ENCODE data around the gene EIF4G3.

Gene EIF4G3

DNA sequence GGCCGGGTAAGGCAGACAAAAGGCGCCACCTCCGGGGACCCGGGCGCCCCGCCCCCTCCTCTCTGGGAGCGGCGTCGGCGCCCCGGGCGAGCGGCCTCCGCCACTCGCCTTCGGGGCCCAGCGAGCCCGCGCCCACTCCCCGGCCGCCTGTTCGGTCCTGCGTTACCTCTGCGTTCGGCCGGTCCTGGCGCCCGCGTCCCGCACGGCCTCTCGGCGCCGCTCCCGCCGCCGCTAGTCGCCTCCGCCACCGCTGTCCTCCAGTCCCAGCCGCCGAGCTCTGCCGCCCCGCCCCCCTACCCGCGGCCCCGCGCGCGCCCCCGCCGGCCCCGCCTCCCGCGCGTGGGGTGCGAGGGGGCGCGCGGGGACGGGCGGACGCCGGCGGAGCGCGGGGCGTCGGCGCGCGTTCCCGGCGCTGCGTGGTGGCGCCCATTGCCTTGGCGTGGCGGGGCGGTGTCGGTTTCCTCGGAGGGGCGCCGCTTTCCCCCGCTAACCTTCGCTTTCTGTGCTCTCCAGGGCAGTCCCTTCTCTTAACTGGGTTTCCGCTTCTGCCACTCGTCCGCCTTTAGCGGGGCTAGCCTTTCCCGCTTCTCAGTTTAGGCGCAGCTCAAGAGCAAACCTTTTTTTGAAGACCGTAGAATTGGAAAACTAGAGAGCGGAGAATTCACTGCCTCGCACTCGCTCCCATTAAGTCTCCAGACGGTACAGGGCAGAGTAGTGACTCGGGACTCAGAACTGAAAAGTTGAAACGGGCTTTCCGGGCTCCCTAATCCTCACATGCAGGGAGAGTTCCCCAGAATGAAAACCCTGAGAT lies 389.5 kb downstream of the EIF4G3 start, which contains the start of gene HP1BP3:
Gene HP1BP3 (minus strand): TSS at position 279 of the 811 bp plus-strand sequence. CDS start 6,867 bp downstream, outside the sequence.
- no peaks in the 10 kb centered on the region for H3K9me2 ChIP-seq (ENCODE audit: low read depth, low read length)
- no peaks in the 10 kb centered on the region for H4K20me1 ChIP-seq (ENCODE audit: insufficient read depth, low read length)
- peaks cover 8% of the 10 kb centered on the region for H3K36me3 ChIP-seq (ENCODE audit: insufficient read depth, low read length)
- no peaks in the 10 kb centered on the region for H3K9me3 ChIP-seq (ENCODE audit: low read length)
- peaks cover 26% of the 10 kb centered on the region for H3K4me1 ChIP-seq (ENCODE audit: insufficient read depth, low read length, severe bottlenecking)
- H3K27me3 ChIP-seq (ENCODE audit: insufficient read depth, low read length) = no peaks in the 10 kb centered on the region
- no peak within 1 kb of the TSS; the same call in 1 of the 2 replicates for H2AFZ ChIP-seq (ENCODE audit: low read length)
- peak within 1 kb of the TSS; percentile 98 for H3K9ac ChIP-seq (ENCODE audit: low read length)
- H3K79me2 ChIP-seq (ENCODE audit: insufficient read depth, low read length) = peaks cover 40% of the 10 kb centered on the region
- H3K4me3 ChIP-seq (ENCODE audit: low read depth, low read length, poor library complexity, severe bottlenecking) = peak within 1 kb of the TSS; percentile 91
- H3K27ac ChIP-seq (ENCODE audit: low read depth, low read length, poor library complexity, severe bottlenecking) = peak within 1 kb of the TSS; percentile 87
- no peaks in the 10 kb centered on the region for H3F3A ChIP-seq (ENCODE audit: insufficient read depth, low read length)
- H3K4me2 ChIP-seq (ENCODE audit: low read length) = peak within 1 kb of the TSS; percentile 88
- TF ChIP-seq CTCF (IDR thresholded peaks at IDR 0.05; ENCODE audit: low read length) = no peak
- no peak for TF ChIP-seq EZH2 (IDR thresholded peaks at IDR 0.05; ENCODE audit: borderline replicate concordance, low read length)

DNA sequence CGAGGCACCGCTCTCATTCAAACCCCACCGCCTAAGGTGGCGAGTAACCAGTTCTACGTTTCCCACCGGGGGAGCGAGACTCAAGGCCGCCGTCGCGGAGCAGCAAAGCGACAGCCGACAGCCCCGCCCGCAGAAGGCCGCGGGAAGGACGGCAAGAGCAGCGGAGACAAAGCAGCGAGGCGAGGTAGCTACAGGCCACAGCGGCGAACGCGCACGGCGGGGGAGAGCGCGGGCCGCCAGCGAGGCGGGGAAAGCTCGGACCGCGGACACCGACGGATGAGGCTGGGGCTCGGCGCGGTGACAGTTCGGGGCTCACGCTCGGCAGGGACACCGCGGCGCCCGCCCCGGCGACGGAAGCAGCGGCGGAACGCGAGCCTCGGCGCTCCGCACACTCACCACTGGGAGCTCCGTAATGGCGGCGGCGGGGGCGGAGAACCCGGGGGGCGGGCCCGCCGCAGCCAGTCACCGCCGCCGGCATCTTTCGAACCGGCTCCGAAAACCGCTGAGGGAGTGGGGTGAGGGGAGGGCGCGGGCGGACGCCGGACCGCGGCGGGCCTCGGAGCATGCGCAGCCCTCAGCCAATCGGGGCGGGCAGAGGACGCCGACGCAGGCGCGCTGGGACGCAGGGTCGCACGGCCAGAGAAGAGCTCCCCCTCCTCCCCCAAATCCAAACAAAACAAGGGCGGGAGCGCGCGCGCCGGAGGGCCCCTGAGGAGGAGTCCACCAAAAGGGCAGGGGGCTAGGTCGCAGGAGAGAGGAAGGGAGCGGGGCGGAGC lies 390.3 kb downstream of the EIF4G3 start:
- peaks cover 30% of the 10 kb centered on the region for H3K4me1 ChIP-seq (ENCODE audit: insufficient read depth, low read length, severe bottlenecking)
- peaks cover 48% of the 10 kb centered on the region for H3K79me2 ChIP-seq (ENCODE audit: insufficient read depth, low read length)
- TF ChIP-seq EZH2 (IDR thresholded peaks at IDR 0.05; ENCODE audit: borderline replicate concordance, low read length) (no peak), CTCF (IDR thresholded peaks at IDR 0.05; ENCODE audit: low read length) (no peak)
- H2AFZ ChIP-seq (ENCODE audit: low read length) = no peak overlapping the region
- peaks cover 15% of the 10 kb centered on the region for H3K36me3 ChIP-seq (ENCODE audit: insufficient read depth, low read length)
- H3K9ac ChIP-seq (ENCODE audit: low read length) = peak overlapping the region; percentile 98
- peak overlapping the region; percentile 91 for H3K4me3 ChIP-seq (ENCODE audit: low read depth, low read length, poor library complexity, severe bottlenecking)
- no peaks in the 10 kb centered on the region for H3K9me2 ChIP-seq (ENCODE audit: low read depth, low read length)
- H3K27ac ChIP-seq (ENCODE audit: low read depth, low read length, poor library complexity, severe bottlenecking) = peak overlapping the region; percentile 87
- no peaks in the 10 kb centered on the region for H3K27me3 ChIP-seq (ENCODE audit: insufficient read depth, low read length)
- H3F3A ChIP-seq (ENCODE audit: insufficient read depth, low read length) = no peaks in the 10 kb centered on the region
- H4K20me1 ChIP-seq (ENCODE audit: insufficient read depth, low read length) = no peaks in the 10 kb centered on the region
- H3K9me3 ChIP-seq (ENCODE audit: low read length) = no peaks in the 10 kb centered on the region
- H3K4me2 ChIP-seq (ENCODE audit: low read length) = peak overlapping the region; percentile 76

GRCh38 chr1:20785907-20786252 lies 390.8 kb downstream of the EIF4G3 start:
- Histone ChIP-seq H3K79me2 (ENCODE audit: insufficient read depth, low read length) (peaks cover 54% of the 10 kb centered on the region), H3K36me3 (ENCODE audit: insufficient read depth, low read length) (peaks cover 15% of the 10 kb centered on the region), H3K9ac (ENCODE audit: low read length) (peak overlapping the region; percentile 98), H3K27me3 (ENCODE audit: insufficient read depth, low read length) (no peaks in the 10 kb centered on the region), H3K9me3 (ENCODE audit: low read length) (no peaks in the 10 kb centered on the region), H3F3A (ENCODE audit: insufficient read depth, low read length) (no peaks in the 10 kb centered on the region), H4K20me1 (ENCODE audit: insufficient read depth, low read length) (no peaks in the 10 kb centered on the region), H3K9me2 (ENCODE audit: low read depth, low read length) (no peaks in the 10 kb centered on the region), H3K27ac (ENCODE audit: low read depth, low read length, poor library complexity, severe bottlenecking) (peak overlapping the region; percentile 87), H3K4me2 (ENCODE audit: low read length) (peak overlapping the region; percentile 76), H3K4me3 (ENCODE audit: low read depth, low read length, poor library complexity, severe bottlenecking) (peak overlapping the region; percentile 91), H3K4me1 (ENCODE audit: insufficient read depth, low read length, severe bottlenecking) (peaks cover 30% of the 10 kb centered on the region), H2AFZ (ENCODE audit: low read length) (no peak overlapping the region)
- TF ChIP-seq EZH2 (IDR thresholded peaks at IDR 0.05; ENCODE audit: borderline replicate concordance, low read length) (no peak), CTCF (IDR thresholded peaks at IDR 0.05; ENCODE audit: low read length) (no peak)

All from OCI-LY1 (cell line).